HG03066 (cell line): ENCODE data around the gene SPRED2.

ENCODE experiments used
- ATAC-seq: cut with Tn5 transposase; IDR thresholded peaks from one replicate; pipeline ENCODE4 v1.9.1; 2021; ENCODE audit warnings: low read depth; ENCODE audit not compliant: unreplicated experiment

The SPRED2 gene

GRCh38 chr2:65370387-65371073 lies 61.9 kb downstream of the SPRED2 start:
- no peak for ATAC-seq

GRCh38 chr2:65369980-65370379 lies 62.4 kb downstream of the SPRED2 start:
- no peak for ATAC-seq

GRCh38 chr2:65369574-65369973 lies 62.8 kb downstream of the SPRED2 start:
- ATAC-seq = no peak

GRCh38 chr2:65368468-65368867 lies 63.9 kb downstream of the SPRED2 start:
- no peak for ATAC-seq

GRCh38 chr2:65367524-65367923 lies 64.9 kb downstream of the SPRED2 start:
- ATAC-seq = no peak

GRCh38 chr2:65366595-65367125 lies 65.7 kb downstream of the SPRED2 start:
- ATAC-seq = no peak

- no peak for ATAC-seq
These were observed 67.2 kb downstream of the SPRED2 start for GRCh38 chr2:65364986-65365733.

- no peak for ATAC-seq
These were observed 68.3 kb downstream of the SPRED2 start for GRCh38 chr2:65363879-65364666.

DNA sequence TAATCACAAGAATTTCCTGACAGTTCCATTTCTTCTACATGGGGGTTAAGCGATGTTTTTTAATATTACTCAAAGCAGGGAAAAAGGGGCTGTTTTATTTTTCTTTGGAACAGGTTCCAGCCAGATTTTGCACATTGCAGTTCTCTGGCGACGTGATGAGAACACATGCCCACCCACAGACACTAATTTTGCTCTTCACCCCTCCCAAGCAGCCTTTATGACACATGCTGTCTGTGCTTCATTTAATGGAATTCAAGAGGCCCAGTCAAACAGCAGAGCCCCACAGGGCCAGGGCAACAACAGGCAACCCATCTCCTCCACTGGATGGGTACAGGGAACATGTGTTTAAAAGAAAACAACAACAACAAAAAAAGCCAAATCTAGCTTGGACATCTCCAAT lies 70.8 kb downstream of the SPRED2 start:
- ATAC-seq = no peak

DNA sequence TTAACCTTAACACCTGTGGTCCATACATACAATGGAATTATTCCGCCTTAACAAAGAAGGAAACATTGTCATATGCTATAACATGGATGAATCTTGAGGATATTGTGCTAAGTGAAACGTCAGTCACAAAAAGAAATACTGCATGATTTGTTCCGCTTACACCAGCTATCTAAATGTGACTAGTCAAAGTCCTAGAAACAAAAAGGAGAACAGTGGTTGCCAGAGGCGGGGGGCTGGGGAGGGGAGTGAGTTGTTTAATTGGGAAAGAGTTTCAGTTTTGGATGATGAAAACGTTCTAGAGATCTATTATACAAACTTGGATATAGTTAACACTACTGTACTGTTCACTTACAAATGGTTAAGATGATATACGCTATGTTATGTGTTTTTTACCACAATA lies 72.0 kb downstream of the SPRED2 start:
- ATAC-seq = no peak

DNA sequence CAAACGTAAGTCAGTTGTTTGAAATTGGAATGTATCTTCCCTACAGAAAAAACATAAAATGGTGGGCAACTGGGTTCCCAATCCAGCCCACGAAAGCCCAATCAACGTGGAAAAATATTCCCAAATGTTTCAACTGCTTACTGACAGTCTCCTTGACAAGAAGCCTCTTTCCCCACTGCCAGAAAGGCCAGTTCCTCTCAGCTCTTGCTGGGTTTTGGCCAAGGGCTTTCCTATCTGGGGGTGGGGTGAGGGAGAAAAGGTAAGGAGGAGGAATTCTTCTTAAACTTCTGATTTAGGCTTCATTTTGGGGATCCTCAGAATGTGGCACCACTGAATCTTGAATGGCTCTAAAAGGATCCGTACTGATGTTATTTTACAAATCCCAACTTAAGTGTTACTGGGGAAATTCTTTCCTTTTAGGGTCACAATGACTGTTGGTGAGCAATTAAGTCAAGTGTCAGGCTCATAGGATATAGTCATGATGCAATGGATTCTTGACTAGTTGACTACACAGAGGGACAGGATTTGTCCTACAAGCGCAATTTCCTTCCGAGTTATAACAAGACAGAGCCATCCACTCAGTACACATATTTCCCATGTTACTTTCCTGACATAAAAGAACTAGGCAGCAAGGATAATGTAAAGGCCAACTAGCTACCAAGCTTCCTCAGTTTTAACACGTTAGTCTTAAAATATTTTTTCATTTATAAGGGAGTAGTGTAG lies 73.6 kb downstream of the SPRED2 start:
- no peak for ATAC-seq

DNA sequence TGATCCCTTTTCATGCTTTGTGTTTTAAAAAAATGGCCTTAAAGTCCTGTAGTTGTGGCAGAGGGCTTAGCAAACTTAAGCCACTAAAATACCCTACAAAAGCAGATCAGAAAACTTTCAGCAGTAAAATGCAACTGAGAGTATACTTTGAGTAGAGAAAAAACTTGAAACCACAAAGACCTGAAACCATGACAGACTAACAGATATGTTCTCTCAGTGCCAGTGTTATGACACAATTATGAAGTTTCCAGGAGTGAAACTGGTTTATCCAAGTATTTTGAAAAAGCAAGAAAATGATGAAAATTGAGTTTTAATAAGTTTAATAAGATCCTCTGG lies 74.5 kb downstream of the SPRED2 start:
- ATAC-seq = peak; percentile 80

DNA sequence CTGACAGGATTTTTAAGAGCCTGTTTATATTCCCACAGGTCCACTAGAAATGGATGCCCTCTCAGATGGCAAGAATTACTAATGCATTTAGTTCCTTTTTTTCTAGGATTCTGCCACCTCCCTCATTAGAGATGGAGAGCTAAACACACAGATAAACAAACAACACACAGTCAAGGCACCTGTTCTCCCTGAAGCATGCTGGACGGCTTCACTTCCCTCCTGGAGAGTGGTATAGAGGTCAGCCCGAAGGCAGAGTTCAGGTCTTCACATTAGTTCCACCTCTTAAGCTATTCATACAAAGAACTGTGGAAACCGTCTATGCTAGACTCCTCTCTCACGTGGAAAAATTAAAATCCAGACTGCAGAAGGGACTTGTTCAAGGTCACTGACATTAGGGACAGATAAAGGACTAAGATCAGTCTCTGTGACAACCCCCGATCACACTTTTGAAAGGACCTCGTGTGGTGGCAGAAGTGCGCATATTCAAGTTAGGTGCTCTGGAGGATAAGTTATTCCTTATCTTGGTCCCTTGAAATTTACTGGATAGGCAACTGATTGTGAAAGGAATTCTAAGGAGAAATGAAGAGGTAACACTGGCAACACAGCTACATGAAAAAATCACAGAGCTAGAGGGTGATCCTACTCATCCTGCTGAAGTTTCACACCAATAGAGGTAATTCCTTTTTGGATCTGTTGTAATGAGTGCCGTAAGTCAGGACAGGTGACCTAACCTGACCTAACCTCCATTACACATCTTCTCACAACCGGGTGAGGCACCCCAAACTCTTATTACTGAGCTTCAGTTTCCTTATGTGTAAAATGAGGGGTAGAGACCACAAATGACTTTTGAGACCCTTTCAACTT lies 75.1 kb downstream of the SPRED2 start:
- peak; percentile 43 for ATAC-seq

GRCh38 chr2:65355186-65355831 lies 77.1 kb downstream of the SPRED2 start:
- no peak for ATAC-seq

- no peak for ATAC-seq
These were observed 77.6 kb downstream of the SPRED2 start for GRCh38 chr2:65354773-65355172.

GRCh38 chr2:65353927-65354326 lies 78.5 kb downstream of the SPRED2 start:
- no peak for ATAC-seq

- no peak for ATAC-seq
These were observed 79.4 kb downstream of the SPRED2 start for GRCh38 chr2:65353046-65353445.

GRCh38 chr2:65351948-65352595 lies 80.3 kb downstream of the SPRED2 start:
- ATAC-seq = no peak
